Measurements from ENCODE around the gene LEFTY1.
"Not testable (repeated sequence)": the region's sequence is repeated elsewhere in the genome, so short reads cannot be mapped to it uniquely, and the experiment has no call there.

The LEFTY1 gene

DNA sequence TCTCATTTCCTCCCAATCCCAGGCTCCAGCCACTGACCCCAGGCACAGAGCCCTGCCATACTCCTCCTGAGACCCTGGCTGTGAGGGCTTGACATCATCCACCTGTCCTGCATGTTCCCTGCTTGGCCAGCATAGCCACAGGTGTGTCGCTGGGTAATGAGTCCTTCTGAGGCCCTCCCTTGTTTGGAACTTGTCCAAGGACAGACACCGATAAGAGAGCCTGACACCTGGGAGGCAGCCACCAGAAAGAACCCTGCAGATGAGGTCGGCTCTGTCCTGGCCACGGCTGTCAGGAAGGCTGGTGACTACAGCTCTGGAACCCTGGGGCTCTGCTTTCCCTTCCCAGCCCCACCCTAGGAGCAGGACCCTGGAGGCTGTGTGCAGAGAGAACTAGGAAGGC is 41.3 kb downstream of the LEFTY1 start:
- DNase-seq = no peak

DNA sequence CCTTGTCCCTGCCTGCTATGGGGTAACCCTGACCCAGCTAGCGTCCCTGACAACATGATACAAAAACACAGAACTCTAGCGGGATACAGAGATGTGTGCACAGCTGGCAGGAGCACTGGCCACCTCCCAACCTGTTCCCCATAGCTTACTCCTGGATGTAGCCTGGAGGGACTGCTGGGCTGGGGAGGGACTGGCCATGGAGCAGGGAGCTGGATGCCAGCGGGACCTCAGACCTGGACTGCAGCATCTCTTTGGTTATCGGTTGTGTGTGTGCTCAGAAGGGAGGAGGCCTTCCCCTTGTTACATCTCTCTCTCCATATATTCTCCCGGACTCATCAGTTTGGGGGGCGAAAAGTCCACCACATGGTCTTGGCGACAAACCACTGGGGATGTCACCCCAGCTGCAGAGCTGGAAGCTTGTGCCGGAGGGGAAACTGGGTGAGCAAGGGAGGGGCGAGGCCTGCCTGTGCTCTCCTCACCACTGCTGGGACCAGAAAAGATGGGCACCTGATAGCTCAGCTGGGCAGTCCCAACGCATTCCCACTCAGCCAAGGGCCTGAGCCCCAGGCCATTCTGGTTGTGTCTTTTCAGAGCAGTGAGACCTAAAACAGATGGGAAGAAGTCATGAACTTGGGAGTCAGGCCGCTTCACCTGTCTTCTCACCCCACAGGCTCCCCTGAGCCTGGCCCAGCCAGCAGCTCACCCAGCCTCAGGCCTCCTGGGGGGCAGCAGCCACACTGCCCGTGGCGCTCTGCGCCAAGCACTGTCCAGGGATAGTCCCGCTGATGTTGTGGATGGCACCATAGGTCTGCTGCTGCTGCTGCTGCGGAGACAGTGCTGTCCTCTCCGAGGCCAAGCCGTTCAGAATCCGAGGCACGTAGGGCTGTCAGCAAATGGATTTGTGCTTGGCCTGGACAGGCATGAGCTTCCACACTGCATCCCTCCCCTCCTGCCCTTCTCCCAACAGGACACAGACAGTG is 42.3 kb downstream of the LEFTY1 start:
- no peak for DNase-seq

DNA sequence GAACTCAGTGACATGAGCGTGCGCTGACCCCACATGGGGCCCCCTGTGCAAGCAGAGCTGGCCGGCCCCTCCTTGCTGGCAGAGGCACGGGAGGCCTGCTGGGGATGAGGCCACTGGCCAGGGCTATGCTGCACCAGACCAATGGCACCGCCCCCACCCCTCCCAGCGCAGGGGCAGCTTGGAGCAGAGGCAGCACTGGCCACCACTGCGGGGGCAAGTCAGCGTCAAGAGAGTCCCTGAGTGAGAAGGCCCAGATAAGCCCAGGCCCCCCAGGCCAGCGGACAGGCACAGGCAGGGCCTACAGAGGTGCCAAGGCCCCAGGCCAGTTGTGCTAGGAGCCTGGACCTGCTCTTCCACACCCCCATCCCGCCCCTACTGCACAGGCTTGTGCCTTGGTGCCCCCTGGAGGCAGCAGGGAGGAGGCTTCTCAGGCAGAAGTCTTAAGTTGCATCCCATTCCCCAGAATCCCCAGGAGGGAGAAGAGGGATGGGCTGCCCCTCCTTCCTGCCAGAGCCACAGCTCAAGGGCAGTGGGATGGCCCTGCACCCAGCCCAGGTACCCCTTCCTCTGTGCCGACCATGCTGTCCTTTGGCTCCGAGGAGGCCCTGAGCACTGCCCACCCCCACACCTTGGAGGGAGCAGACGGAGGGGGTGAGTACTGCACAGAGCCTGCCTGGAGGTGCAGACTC is 43.2 kb downstream of the LEFTY1 start:
- DNase-seq = peak; percentile 76

DNA sequence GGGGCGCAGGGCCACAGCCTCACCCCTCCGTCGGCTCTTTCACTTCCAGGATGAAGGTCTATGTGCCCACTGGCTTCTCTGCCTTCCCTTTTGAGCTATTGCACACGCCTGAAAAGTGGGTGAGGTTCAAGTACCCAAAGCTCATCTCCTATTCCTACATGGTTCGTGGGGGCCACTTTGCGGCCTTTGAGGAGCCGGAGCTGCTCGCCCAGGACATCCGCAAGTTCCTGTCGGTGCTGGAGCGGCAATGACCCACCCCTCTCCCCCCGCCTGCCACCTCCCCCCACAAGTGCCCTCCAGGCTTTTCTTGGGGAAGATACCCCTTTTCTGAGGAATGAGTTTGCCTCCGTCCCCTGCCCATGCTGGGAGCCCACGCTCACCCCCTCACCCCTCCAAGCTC is 43.8 kb downstream of the LEFTY1 start:
- no peak for DNase-seq

DNA sequence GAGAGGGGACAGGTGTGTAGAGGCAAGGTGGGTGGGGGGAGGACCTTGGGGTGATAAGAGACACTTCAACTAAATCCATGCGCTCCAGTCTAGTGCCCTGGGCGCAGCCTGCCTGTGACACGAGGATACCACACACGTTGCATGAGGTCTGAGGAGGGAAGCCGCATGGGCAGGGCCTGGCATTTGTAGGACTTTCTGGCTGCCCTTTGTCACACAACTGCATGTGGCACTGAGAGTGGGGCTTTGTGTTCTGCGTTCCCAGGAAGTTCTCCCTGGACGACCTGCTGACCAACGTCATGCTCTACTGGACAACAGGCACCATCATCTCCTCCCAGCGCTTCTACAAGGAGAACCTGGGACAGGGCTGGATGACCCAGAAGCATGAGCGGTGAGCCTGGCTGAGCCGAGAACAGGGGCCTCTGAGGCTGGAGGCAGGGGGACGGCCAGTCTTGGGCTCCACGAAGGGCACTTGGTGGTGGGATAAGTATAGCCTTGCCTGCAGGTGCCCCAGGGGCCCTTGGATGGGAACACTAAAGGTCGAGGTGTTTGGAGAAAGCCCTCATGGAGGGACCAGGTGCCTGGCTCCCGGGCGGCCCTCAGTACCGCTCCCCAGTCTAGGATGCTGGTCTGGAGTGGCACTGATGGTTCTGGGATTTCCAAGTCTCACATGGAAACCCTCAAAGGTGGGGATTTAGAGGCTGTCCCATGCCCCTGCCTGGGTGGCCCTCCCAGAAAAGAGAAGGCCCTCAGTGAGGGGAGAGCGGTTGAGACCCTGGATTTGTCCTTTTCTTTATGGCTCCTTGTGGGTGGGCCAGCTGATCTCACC is 44.5 kb downstream of the LEFTY1 start:
- DNase-seq = no peak

DNA sequence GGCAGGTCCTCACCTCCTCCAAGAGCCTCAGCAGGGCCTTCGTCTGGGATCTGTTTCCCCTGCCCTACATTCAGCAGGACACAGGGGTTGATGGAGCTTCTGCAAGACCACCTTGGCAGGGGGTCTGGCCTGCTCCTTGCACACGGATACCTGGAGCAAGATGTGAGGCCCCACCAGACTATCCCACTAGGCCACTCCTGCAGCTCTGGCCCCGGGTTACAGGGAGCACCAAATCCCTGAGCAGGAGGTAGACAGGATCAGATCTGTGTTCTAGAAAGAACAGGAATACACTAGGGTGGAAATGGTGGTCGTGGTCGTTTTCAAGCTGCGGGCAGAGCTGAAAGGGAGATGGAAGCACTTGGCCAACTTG is 45.5 kb downstream of the LEFTY1 start:
- DNase-seq = no peak

DNA sequence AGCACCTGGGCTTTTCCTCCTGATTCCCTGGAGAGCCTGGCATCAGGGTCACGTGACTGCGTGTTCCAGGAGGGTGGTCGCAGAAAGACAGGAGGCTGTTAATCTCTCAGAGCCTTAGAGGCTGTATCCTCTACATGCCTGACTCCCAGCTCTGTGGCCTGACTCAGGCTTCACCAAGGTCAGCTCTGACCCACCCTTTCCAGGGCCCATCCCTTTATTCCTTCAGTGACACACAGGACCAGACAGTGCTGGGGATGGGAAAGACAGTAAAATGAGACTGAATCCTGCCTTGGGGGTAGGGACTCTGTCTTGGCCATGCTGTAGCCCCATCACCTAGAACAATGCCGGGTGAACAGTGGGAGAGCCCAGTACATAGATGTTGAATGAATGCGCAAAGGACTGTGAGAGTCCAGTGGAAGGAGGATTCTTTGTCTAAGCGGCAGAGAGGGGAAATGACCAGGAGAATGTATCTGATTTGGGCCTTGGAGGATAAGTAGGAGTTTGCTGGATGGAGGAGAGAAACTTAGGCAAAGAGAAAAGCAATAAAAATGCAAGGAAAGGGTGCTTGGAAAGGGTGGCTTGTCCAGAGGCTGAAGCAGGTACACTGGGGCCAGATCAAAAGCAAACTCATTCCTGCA is 46.0 kb downstream of the LEFTY1 start:
- DNase-seq = no peak

DNA sequence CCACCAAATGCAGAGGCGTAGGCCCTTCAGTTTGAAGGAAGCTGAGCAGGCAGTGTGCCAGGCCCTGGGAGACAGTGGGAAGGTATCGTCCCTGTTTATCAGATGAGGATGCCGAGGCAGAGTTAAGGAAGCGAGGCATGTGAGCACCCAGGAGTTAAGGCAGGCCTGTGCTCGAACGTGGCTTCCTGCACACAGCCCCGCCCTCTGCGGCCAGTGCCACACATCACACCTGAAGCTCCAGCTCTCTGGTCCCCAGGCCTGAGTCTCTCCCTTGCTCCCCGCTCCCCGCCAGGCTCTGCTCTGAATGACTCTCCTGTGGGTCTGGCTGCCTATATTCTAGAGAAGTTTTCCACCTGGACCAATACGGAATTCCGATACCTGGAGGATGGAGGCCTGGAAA is 46.9 kb downstream of the LEFTY1 start:
- DNase-seq = no peak

DNA sequence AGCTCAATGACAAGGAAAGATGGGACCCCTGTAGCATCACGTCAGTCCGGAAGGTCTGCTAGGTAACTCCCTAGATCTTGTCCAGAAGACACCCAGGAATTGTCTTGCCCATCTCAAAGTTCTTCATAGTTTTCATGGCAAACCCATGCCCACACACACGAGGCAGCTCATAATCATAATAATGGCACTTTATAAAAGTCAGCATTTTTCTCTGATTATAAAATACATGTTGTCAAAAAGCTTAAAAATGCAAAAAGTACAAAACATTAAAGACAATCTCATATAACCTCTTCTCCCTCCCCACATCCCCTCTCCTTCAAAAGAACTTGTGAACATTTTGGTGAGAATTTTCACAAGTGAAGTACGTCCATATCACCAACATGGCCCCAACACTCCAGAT is 48.2 kb downstream of the LEFTY1 start:
- DNase-seq = no peak

DNA sequence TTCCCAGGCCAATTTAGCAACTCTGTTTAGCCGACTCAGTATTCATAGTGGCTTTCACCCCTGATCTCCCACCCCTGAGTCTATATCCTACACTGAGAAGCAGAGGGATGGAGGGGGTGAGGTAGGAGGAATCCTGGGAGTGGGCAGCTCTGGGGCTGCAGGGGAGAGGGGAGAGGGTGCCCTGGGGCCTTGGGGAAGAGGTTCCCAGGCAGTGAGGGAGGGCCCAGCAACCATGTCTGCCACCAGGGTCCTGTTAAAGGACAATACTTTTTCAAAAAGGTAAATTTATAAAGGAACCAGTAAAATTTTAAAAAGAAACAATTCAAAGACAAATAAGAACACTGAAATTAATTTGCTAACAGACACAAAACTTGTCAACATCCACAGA is 48.7 kb downstream of the LEFTY1 start:
- DNase-seq = no peak

DNA sequence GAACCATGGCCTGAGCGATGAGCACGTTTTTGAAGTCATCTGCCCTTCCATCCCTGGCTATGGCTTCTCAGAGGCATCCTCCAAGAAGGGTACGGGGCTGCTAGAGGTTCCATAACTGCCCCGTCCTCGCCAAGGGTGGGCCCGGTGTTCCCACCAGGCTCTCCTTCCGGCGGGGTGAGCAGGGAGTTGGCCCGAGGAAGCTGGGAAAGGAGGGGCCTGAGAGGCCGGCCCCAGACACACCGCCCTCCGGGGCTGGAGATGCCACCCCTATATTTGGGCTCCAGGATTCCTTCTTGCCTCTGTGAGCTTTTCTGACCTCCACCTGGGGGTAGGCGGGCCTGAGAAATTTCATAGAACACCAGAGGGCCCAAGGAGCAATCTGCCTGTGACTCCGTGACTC is 50.2 kb downstream of the LEFTY1 start:
- DNase-seq = no peak

DNA sequence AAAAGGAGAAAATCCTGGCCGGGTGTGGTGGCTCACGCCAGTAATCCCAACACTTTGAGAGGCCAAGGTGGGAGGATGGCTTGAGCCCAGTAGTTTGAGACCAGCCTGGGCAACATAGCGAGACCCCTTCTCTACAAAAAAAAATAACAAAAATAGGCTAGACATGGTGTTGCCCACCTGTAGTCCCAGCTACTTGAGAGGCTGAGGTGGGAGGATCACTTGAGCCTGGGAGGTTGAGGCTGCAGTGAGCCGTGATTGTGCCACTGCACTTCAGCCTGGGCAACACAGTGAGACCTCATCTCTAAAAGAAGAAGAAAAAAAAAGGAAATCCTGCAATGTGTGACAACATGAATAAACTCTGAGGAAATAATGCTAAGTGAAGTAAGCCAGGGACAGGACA is 52.6 kb downstream of the LEFTY1 start:
- not testable (repeated sequence) for DNase-seq
